GM12801 (cell line): ENCODE data around the gene PHLPP1.

ENCODE experiments used
- CTCF ChIP-seq: IDR thresholded peaks from one replicate; pipeline ENCODE4 v1.5.1; 2011; ENCODE audit warnings: control low read depth; ENCODE audit not compliant: insufficient read length; ENCODE audit errors: extremely low read depth

PHLPP1 gene

GRCh38 chr18:62788876-62789275, 73.5 kb downstream of the PHLPP1 start:
- no peak for TF ChIP-seq CTCF

GRCh38 chr18:62790871-62791772, 75.8 kb downstream of the PHLPP1 start:
- TF ChIP-seq CTCF = no peak

- TF ChIP-seq CTCF = no peak
These were observed 76.7 kb downstream of the PHLPP1 start for GRCh38 chr18:62792016-62792415.

GRCh38 chr18:62795813-62796212, 80.5 kb downstream of the PHLPP1 start:
- TF ChIP-seq CTCF = no peak

- no peak for TF ChIP-seq CTCF
These were observed 80.9 kb downstream of the PHLPP1 start for GRCh38 chr18:62796216-62796621.

- no peak for TF ChIP-seq CTCF
These were observed 82.0 kb downstream of the PHLPP1 start for GRCh38 chr18:62797329-62797728.

- TF ChIP-seq CTCF = no peak
These were observed 84.6 kb downstream of the PHLPP1 start for GRCh38 chr18:62799977-62800376.

GRCh38 chr18:62802523-62802922, 87.2 kb downstream of the PHLPP1 start:
- no peak for TF ChIP-seq CTCF
